ENCODE data around the gene ZNF462.

The ZNF462 gene

DNA sequence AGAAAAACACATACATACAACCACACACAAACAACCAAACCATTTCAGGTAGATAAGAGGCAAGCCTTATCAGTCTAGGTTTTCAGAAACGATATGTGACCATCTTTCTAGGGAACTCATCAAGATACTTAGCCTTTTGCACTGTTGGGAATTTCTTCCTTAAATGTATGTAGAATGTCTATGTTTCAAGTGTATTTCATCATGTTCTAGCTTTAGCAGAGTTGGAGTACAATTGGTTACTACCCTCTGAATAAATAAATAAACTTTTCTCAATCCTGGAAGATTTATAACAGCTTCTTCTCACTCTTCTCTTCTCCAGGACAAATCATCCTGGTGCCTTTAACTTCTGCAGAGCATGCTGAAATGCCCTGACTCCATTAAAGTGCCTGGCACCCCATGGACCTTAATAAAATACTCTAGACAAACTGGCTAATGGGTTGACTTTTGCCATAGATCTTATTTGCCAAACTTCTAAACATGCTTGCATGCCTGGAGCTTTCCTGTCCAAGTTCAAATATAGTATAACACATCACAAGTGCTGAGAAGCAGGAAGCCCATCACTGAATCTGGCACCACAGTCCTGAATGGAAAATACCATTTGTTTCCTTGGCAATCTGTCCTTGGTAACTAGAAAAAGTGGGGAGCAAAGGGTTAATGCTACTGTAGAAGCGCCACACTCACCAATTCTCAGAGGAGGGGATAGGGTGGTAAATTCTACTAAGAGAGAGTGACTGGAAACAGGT is 33.1 kb upstream of the ZNF462 start:
- no peak for DNase-seq (ENCODE audit: extremely low spot score)
- TF ChIP-seq L3MBTL2 (conservative IDR thresholded peaks at IDR 0.05) = no peak
- TF ChIP-seq CTBP1 (IDR thresholded peaks at IDR 0.05; ENCODE audit: borderline replicate concordance) = no peak
- TF ChIP-seq ARNT (IDR thresholded peaks at IDR 0.05) = no peak
- no peak for TF ChIP-seq FOXA1 (IDR thresholded peaks at IDR 0.05)
- no peak for TF ChIP-seq LEF1 (IDR thresholded peaks at IDR 0.05; ENCODE audit: borderline replicate concordance)
- no peak for TF ChIP-seq NFRKB (IDR thresholded peaks at IDR 0.05)
- POLR2A ChIA-PET = no interaction called here
- CTCF ChIA-PET = interaction anchor here (0.6 kb wide), 1 partner anchor 777 kb away, joined by 3 read pairs; no protein-coding TSS in a partner anchor

DNA sequence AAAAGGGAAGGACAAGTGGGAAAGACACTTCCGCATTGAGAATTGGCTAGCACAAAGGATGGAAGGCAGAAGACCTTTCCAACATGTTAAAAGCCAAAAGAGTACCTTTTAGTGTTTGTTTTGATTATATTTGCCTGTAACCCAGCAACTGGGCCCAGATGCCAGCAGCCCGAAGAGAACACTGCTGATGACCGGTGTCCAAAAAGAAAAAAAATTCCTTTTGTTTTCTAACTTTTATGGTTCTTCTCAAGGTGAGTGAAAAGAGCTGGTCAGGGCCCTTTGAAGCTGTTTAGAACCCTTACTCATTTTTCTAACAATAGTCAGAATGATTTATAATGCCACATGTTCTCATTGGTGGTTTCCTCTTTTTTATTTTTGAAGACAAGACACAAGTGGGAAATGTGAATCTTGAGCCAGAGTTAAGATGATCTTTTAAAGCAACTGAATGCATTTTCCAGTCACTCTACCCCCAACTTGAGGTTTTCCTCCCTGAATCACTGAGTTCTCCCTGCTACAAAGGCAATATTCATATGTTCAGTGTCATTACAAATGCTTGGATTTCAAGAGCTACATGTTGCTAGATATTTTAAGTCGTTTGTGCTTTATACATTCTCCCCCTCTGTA is 32.3 kb upstream of the ZNF462 start:
- ChIA-PET POLR2A (no interaction called here), CTCF (no interaction called here)
- DNase-seq (ENCODE audit: extremely low spot score) = no peak
- no peak for TF ChIP-seq L3MBTL2 (conservative IDR thresholded peaks at IDR 0.05)
- no peak for TF ChIP-seq ELF4 (IDR thresholded peaks at IDR 0.05)
- no peak for TF ChIP-seq BHLHE40 (IDR thresholded peaks at IDR 0.05; ENCODE audit: borderline replicate concordance)
- TF ChIP-seq FOXA1 (IDR thresholded peaks at IDR 0.05) = no peak
- no peak for TF ChIP-seq SUZ12 (IDR thresholded peaks at IDR 0.05)
- TF ChIP-seq SP1 (IDR thresholded peaks at IDR 0.05) = no peak
- TF ChIP-seq LEF1 (IDR thresholded peaks at IDR 0.05; ENCODE audit: borderline replicate concordance) = no peak
- no peak for TF ChIP-seq FOXM1 (IDR thresholded peaks at IDR 0.05; ENCODE audit: borderline replicate concordance)
- TF ChIP-seq NFRKB (IDR thresholded peaks at IDR 0.05) = no peak
- TF ChIP-seq FOXK2 (IDR thresholded peaks at IDR 0.05) = no peak
- TF ChIP-seq ARNT (IDR thresholded peaks at IDR 0.05) = no peak
- TF ChIP-seq HDGF (IDR thresholded peaks at IDR 0.05; ENCODE audit: borderline replicate concordance) = no peak
- TF ChIP-seq TARDBP (IDR thresholded peaks at IDR 0.05) = no peak
- TF ChIP-seq ZNF384 (IDR thresholded peaks at IDR 0.05) = no peak
- TF ChIP-seq, protein P1, sequence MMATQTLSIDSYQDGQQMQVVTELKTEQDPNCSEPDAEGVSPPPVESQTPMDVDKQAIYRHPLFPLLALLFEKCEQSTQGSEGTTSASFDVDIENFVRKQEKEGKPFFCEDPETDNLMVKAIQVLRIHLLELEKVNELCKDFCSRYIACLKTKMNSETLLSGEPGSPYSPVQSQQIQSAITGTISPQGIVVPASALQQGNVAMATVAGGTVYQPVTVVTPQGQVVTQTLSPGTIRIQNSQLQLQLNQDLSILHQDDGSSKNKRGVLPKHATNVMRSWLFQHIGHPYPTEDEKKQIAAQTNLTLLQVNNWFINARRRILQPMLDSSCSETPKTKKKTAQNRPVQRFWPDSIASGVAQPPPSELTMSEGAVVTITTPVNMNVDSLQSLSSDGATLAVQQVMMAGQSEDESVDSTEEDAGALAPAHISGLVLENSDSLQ (IDR thresholded peaks at IDR 0.05) = no peak
- no peak for TF ChIP-seq CTBP1 (IDR thresholded peaks at IDR 0.05; ENCODE audit: borderline replicate concordance)

DNA sequence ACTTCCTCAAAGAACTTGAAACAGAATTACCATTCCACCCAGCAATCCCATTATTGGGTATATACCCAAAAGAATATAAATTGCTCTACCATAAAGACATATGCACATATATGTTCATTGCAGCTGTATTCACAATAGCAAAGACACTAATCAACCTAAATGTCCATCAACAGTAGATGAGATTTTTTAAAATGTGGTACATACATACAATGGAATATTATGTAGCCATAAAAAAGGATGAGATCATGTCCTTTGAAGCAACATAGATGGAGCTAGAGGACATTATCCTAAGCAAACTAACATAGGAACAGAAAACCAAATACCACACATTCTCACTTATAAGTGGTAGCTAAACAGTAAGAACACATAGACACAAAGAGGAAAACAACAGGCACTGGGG is 28.1 kb upstream of the ZNF462 start:
- ChIA-PET CTCF (no interaction called here), POLR2A (no interaction called here)
- no peak for TF ChIP-seq CTBP1 (IDR thresholded peaks at IDR 0.05; ENCODE audit: borderline replicate concordance)
- TF ChIP-seq SUZ12 (IDR thresholded peaks at IDR 0.05) = no peak
- no peak for TF ChIP-seq FOXM1 (IDR thresholded peaks at IDR 0.05; ENCODE audit: borderline replicate concordance)
- no peak for TF ChIP-seq ELF4 (IDR thresholded peaks at IDR 0.05)
- no peak for TF ChIP-seq FOXA1 (IDR thresholded peaks at IDR 0.05)
- no peak for TF ChIP-seq ZNF384 (IDR thresholded peaks at IDR 0.05)
- TF ChIP-seq NFRKB (IDR thresholded peaks at IDR 0.05) = no peak
- no peak for TF ChIP-seq SP1 (IDR thresholded peaks at IDR 0.05)
- no peak for TF ChIP-seq LEF1 (IDR thresholded peaks at IDR 0.05; ENCODE audit: borderline replicate concordance)
- no peak for TF ChIP-seq BHLHE40 (IDR thresholded peaks at IDR 0.05; ENCODE audit: borderline replicate concordance)
- TF ChIP-seq ARNT (IDR thresholded peaks at IDR 0.05) = no peak
- TF ChIP-seq HDGF (IDR thresholded peaks at IDR 0.05; ENCODE audit: borderline replicate concordance) = no peak
- no peak for TF ChIP-seq TARDBP (IDR thresholded peaks at IDR 0.05)
- TF ChIP-seq L3MBTL2 (conservative IDR thresholded peaks at IDR 0.05) = no peak
- TF ChIP-seq, protein P1 (IDR thresholded peaks at IDR 0.05) = no peak
- TF ChIP-seq FOXK2 (IDR thresholded peaks at IDR 0.05) = no peak
- DNase-seq (ENCODE audit: extremely low spot score) = no peak

DNA sequence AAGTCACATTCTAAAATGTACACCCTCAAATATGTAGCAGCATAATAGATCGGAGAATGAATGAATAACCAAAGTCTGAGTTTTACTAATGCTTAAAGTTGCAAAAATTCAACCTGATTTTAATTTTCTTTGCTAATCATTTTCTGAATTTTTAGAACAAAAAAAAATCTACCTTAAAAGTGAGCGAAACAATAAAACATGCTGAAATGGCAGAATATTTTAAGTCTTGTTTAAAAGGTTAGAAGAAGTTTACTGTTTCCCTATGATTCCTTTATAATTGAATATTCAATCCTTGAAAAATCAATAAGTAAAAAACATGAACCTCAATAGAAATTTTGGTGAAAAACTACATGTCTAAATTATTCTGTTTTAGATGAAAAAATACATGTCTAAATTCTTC is 27.1 kb upstream of the ZNF462 start:
- CTCF ChIA-PET = no interaction called here
- POLR2A ChIA-PET = no interaction called here
- TF ChIP-seq L3MBTL2 (conservative IDR thresholded peaks at IDR 0.05) = no peak
- no peak for TF ChIP-seq CTBP1 (IDR thresholded peaks at IDR 0.05; ENCODE audit: borderline replicate concordance)
- no peak for TF ChIP-seq FOXM1 (IDR thresholded peaks at IDR 0.05; ENCODE audit: borderline replicate concordance)
- TF ChIP-seq SP1 (IDR thresholded peaks at IDR 0.05) = no peak
- no peak for TF ChIP-seq ZNF384 (IDR thresholded peaks at IDR 0.05)
- no peak for TF ChIP-seq HDGF (IDR thresholded peaks at IDR 0.05; ENCODE audit: borderline replicate concordance)
- TF ChIP-seq, protein P1 (IDR thresholded peaks at IDR 0.05) = no peak
- no peak for TF ChIP-seq NFRKB (IDR thresholded peaks at IDR 0.05)
- DNase-seq (ENCODE audit: extremely low spot score) = no peak

DNA sequence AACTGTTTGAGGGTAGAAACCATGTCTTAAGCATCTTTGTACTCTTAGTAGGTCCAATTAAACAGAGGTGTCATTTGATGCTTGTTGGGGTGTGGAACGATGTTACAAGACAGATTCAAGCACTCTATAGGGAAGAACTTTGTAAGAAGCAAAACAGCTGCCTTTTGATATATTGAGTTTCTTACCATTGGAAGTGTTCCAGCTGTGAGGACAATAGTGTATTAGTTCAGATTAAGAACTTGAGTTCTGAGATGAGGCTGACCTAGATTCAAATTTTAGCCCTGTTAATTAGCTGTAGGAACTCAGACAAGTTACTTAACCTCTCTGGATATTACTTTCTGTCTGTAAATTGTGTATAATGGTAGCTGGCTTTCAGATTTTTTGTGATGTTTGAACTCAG is 19.6 kb upstream of the ZNF462 start:
- CTCF ChIA-PET = no interaction called here
- no peak for DNase-seq (ENCODE audit: extremely low spot score)
- TF ChIP-seq SUZ12 (IDR thresholded peaks at IDR 0.05) (no peak), ELF4 (IDR thresholded peaks at IDR 0.05) (no peak), CTBP1 (IDR thresholded peaks at IDR 0.05; ENCODE audit: borderline replicate concordance) (no peak)
- TF ChIP-seq, protein P1 (IDR thresholded peaks at IDR 0.05) = no peak
- POLR2A ChIA-PET = no interaction called here
